IMR-90 (cell line): ENCODE measurements around the gene PRRC2A. TPM values are rescaled to one million over a fixed set of nuclear protein-coding genes. Genes with fewer than 3 reads are reported as not detected.

Experiments
- ATAC-seq: fragments of 200-7000 bp; cut with Tn5 transposase; 2 replicates; pipeline ENCODE4 v1.9.1; 2020; ENCODE audit warnings: low read depth, mild to moderate bottlenecking, moderate library complexity
- BruUV-seq: library from RNA; stranded (reverse); fragments of 400-500 nt; replicated peaks from 2 replicates; lab custom pipeline; 2021; lab: Mats Ljungman, UMichigan
- CTCF ChIA-PET: fragments of 300-600 bp; formaldehyde crosslinking; extraction: SDS; loops from one replicate; lab custom pipeline; 2021; ENCODE audit warnings: antibody characterized with exemption; lab: Yijun Ruan, JAX
- POLR2A ChIA-PET: fragments of 300-600 bp; sonication (Branson Sonifier 250); formaldehyde crosslinking; loops from one replicate; lab custom pipeline; 2022; ENCODE audit warnings: antibody characterized with exemption; ENCODE audit not compliant: unreplicated experiment; lab: Charles Lee
- DNase-seq: peaks from one replicate; pipeline ENCODE4 v3.0.0; 2013
- H2AFZ ChIP-seq: replicated peaks from 2 replicates; pipeline ENCODE3; 2013; ENCODE audit warnings: low read length, mild to moderate bottlenecking; ENCODE audit not compliant: poor library complexity
- H2AK5ac ChIP-seq: 2 replicates; pipeline ENCODE4 v1.6.1; 2013; ENCODE audit warnings: low read depth, low read length, inconsistent platforms
- H2AK9ac ChIP-seq: replicated peaks from 2 replicates; pipeline ENCODE3; 2013; ENCODE audit warnings: mild to moderate bottlenecking, low read depth, low read length, moderate library complexity; ENCODE audit not compliant: poor library complexity
- H2BK120ac ChIP-seq: 2 replicates; pipeline ENCODE4 v1.6.1; 2013; ENCODE audit warnings: low read depth, low read length, inconsistent platforms
- H2BK15ac ChIP-seq: 3 replicates; pipeline ENCODE4 v1.6.1; 2013; ENCODE audit warnings: low read depth, low read length, inconsistent platforms
- H2BK20ac ChIP-seq: 2 replicates; pipeline ENCODE4 v1.6.1; 2013; ENCODE audit warnings: low read depth, mild to moderate bottlenecking, inconsistent platforms, low read length, moderate library complexity
- H2BK5ac ChIP-seq: 2 replicates; pipeline ENCODE4 v1.6.1; 2013; ENCODE audit warnings: mild to moderate bottlenecking, low read depth, low read length, inconsistent platforms; ENCODE audit not compliant: poor library complexity, severe bottlenecking
- H3K14ac ChIP-seq: replicated peaks from 2 replicates; pipeline ENCODE4 v1.6.1; 2013; ENCODE audit warnings: low read depth, low read length, inconsistent platforms
- H3K18ac ChIP-seq: 2 replicates; pipeline ENCODE4 v1.6.1; 2013; ENCODE audit warnings: low read depth, low read length, control low read depth
- H3K23ac ChIP-seq: 2 replicates; pipeline ENCODE4 v1.6.1; 2013; ENCODE audit warnings: low read depth, low read length, inconsistent platforms
- H3K27ac ChIP-seq: 2 replicates; pipeline ENCODE4 v1.5.1; 2013; ENCODE audit warnings: mild to moderate bottlenecking, control low read depth, low read length; ENCODE audit not compliant: insufficient read depth
- H3K27me3 ChIP-seq: 2 replicates; pipeline ENCODE4 v1.6.1; 2013; ENCODE audit warnings: low read length; ENCODE audit not compliant: control insufficient read depth, insufficient read depth
- H3K36me3 ChIP-seq: 2 replicates; pipeline ENCODE4 v1.6.1; 2013; ENCODE audit warnings: low read length, mixed read lengths; ENCODE audit not compliant: control insufficient read depth, insufficient read depth
- H3K4ac ChIP-seq: 2 replicates; pipeline ENCODE4 v1.6.1; 2013; ENCODE audit warnings: low read depth, low read length, inconsistent platforms
- H3K4me1 ChIP-seq: 2 replicates; pipeline ENCODE4 v1.6.1; 2013; ENCODE audit warnings: low read length, mixed read lengths; ENCODE audit not compliant: control insufficient read depth, insufficient read depth
- H3K4me2 ChIP-seq: 2 replicates; pipeline ENCODE4 v1.6.1; 2013; ENCODE audit warnings: low read depth, mild to moderate bottlenecking, control low read depth, low read length, moderate library complexity
- H3K4me3 ChIP-seq: 2 replicates; pipeline ENCODE4 v1.5.1; 2013; ENCODE audit warnings: low read depth, mild to moderate bottlenecking, control low read depth, low read length, moderate library complexity; ENCODE audit not compliant: insufficient read depth
- H3K56ac ChIP-seq: 2 replicates; pipeline ENCODE4 v1.6.1; 2013; ENCODE audit warnings: low read length, inconsistent platforms; ENCODE audit not compliant: insufficient read depth; ENCODE audit errors: extremely low read depth
- H3K79me1 ChIP-seq, 2 experiments: 2 replicates each; pipeline ENCODE4 v1.6.1; 2013; ENCODE audit warnings: low read length in 2 of 2, inconsistent platforms in 1 of 2, low read depth in 1 of 2
- H3K9ac ChIP-seq: 2 replicates; pipeline ENCODE4 v1.6.1; 2013; ENCODE audit warnings: low read depth, low read length, control low read depth
- H3K9me1 ChIP-seq: 2 replicates; pipeline ENCODE4 v1.6.1; 2013; ENCODE audit warnings: low read length, inconsistent platforms; ENCODE audit not compliant: insufficient read depth
- H3K9me3 ChIP-seq: 2 replicates; pipeline ENCODE4 v1.6.1; 2013; ENCODE audit warnings: low read length; ENCODE audit not compliant: control insufficient read depth, insufficient read depth
- H4K20me1 ChIP-seq: 2 replicates; pipeline ENCODE4 v1.6.1; 2013; ENCODE audit warnings: low read length, inconsistent platforms; ENCODE audit not compliant: insufficient read depth
- H4K5ac ChIP-seq: 2 replicates; pipeline ENCODE4 v1.6.1; 2013; ENCODE audit warnings: mild to moderate bottlenecking, low read depth, low read length, control low read depth
- H4K8ac ChIP-seq, 2 experiments: 2 replicates each; pipeline ENCODE4 v1.6.1; 2013; ENCODE audit warnings: low read depth in 2 of 2, low read length in 2 of 2, control low read depth in 1 of 2, inconsistent platforms in 1 of 2
- H4K91ac ChIP-seq: 2 replicates; pipeline ENCODE4 v1.6.1; 2013; ENCODE audit warnings: low read depth, low read length, inconsistent platforms; ENCODE audit not compliant: insufficient read depth
- CEBPB ChIP-seq: IDR thresholded peaks from 2 replicates; pipeline ENCODE4 v1.6.1; 2012; ENCODE audit warnings: low read depth, low read length, improper control_type of control experiment
- CHD1 ChIP-seq: IDR thresholded peaks from 2 replicates; pipeline ENCODE4 v1.6.1; 2012; ENCODE audit warnings: low read depth, low read length, improper control_type of control experiment
- CTCF ChIP-seq: conservative IDR thresholded peaks from 2 replicates; pipeline ENCODE4 v1.5.1; 2012; ENCODE audit warnings: mild to moderate bottlenecking, low read depth, low read length, improper control_type of control experiment
- FOS ChIP-seq: fragments of 150-350 bp; IDR thresholded peaks from 2 replicates; pipeline ENCODE4 v1.6.1; 2016; ENCODE audit warnings: low read depth, low read length
- MAFK ChIP-seq: IDR thresholded peaks from 2 replicates; pipeline ENCODE4 v1.6.1; 2012; ENCODE audit warnings: low read depth, low read length, improper control_type of control experiment
- MAZ ChIP-seq: IDR thresholded peaks from 2 replicates; pipeline ENCODE4 v1.6.1; 2012; ENCODE audit warnings: low read depth, mild to moderate bottlenecking, low read length, improper control_type of control experiment, moderate library complexity, borderline replicate concordance
- MXI1 ChIP-seq: IDR thresholded peaks from 2 replicates; pipeline ENCODE4 v1.6.1; 2012; ENCODE audit warnings: low read depth, mild to moderate bottlenecking, low read length, moderate library complexity, borderline replicate concordance
- POLR2A ChIP-seq: IDR thresholded peaks from 2 replicates; pipeline ENCODE4 v1.6.1; 2012; ENCODE audit warnings: mild to moderate bottlenecking, low read depth, low read length
- RAD21 ChIP-seq: IDR thresholded peaks from 2 replicates; pipeline ENCODE4 v1.6.1; 2012; ENCODE audit warnings: low read length, improper control_type of control experiment
- RFX5 ChIP-seq: IDR thresholded peaks from 2 replicates; pipeline ENCODE4 v1.8.0; 2012; ENCODE audit warnings: low read depth, mild to moderate bottlenecking, low read length, moderate library complexity
- SMC3 ChIP-seq: fragments of 150-350 bp; IDR thresholded peaks from 2 replicates; pipeline ENCODE4 v1.6.1; 2016; ENCODE audit warnings: low read depth, mild to moderate bottlenecking, antibody characterized with exemption, low read length, moderate library complexity
- WGBS, 2 experiments: methylation state at CpG; one replicate each; pipeline versions ENCODE4 v1.1.5 to v1.1.7; 2013; ENCODE audit warnings: missing lambda C conversion rate in 2 of 2; ENCODE audit not compliant: insufficient read length in 1 of 2; ENCODE audit errors: extremely low coverage in 2 of 2; 5-methylcytosine and 5-hydroxymethylcytosine counted together
- dilution Hi-C: fragments of 300-500 bp; cut with HindIII; formaldehyde crosslinking; loops from one replicate; pipeline ENCODE4 v1.14.3; 2018; ENCODE audit warnings: low sequenced_read_pairs; ENCODE audit not compliant: unreplicated experiment
- in situ Hi-C: fragments of 300-500 bp; cut with MboI; formaldehyde crosslinking; loops from 3 replicates; pipeline ENCODE4 v1.14.3; 2019; ENCODE audit warnings: low sequenced_read_pairs, inconsistent platforms, mixed read lengths
- intact Hi-C: fragments of 100-400 bp; cut with micrococcal nuclease; formaldehyde crosslinking; loops from 2 replicates; pipeline ENCODE4 v1.10.0; 2022
- polyA plus RNA-seq, 3 experiments: library from polyadenylated mRNA; depleted of rRNA; stranded (reverse); fragments of >200 nt; gene quantifications; 2 replicates each; pipeline ENCODE4 v1.2.3, GENCODE V29; 2012; ENCODE audit warnings: low replicate concordance in 1 of 3
- total RNA-seq: library from RNA; depleted of rRNA; stranded (reverse); fragments of >200 nt; gene quantifications from 2 replicates; pipeline ENCODE4 v1.2.3, GENCODE V29; 2012

PRRC2A gene
- total and polyA plus RNA-seq, 2 of the 4 experiments (the other 2 are of a cell fraction) = 7.7 to 88.6 TPM

- TF ChIP-seq FOS (no peak), MAFK (no peak)
Observed at GRCh38 chr6:31609519-31610406, 10.8 kb upstream of the PRRC2A start (continued).

GRCh38 chr6:31610968-31611367, 9.5 kb upstream of the PRRC2A start:
- intact Hi-C loops (no loop called here), dilution Hi-C loops (no loop called here), in situ Hi-C loops (no loop called here)
- Histone ChIP-seq H2BK20ac (no peak overlapping the region), H2BK5ac (no peak overlapping the region), H3K9me1 (0 out of 2 replicates have a peak, but pooled peaks cover 3% of the 10 kb centered on the region), H3K27ac (no peak overlapping the region), H2AK5ac (no peak overlapping the region), H3K9me3 (no peaks in the 10 kb centered on the region), H2BK15ac (no peak overlapping the region), H2BK120ac (no peak overlapping the region), H3K9ac (no peak overlapping the region), H3K56ac (no peak overlapping the region), H3K79me1 (no peaks in the 10 kb centered on the region), H3K4me1 (no peaks in the 10 kb centered on the region), H4K8ac (no peak overlapping the region), H3K23ac (no peak overlapping the region), H2AK9ac (no peak overlapping the region), H4K5ac (no peak overlapping the region), H4K20me1 (no peaks in the 10 kb centered on the region), H3K18ac (no peak overlapping the region), H3K4me3 (no peak overlapping the region), H3K4me2 (no peak overlapping the region), H3K36me3 (no peaks in the 10 kb centered on the region), H4K91ac (no peak overlapping the region), H3K4ac (no peak overlapping the region), H2AFZ (peak overlapping the region; percentile 58), H3K27me3 (peaks cover 7% of the 10 kb centered on the region), H3K14ac (no peak overlapping the region)
- no peak for TF ChIP-seq CTCF
- TF ChIP-seq CHD1 = no peak
- no peak for TF ChIP-seq POLR2A
- no peak for TF ChIP-seq FOS
- no peak for TF ChIP-seq SMC3
- no peak for TF ChIP-seq RAD21
- TF ChIP-seq CEBPB = no peak
- no peak for TF ChIP-seq RFX5
- TF ChIP-seq MAZ = no peak
- TF ChIP-seq MXI1 = no peak
- ChIA-PET CTCF (no interaction called here), POLR2A (no interaction called here)
- ATAC-seq = no peak
- no TSS peak for BruUV-seq
- no peak for DNase-seq
- no CpG with 5 or more reads among the region's 4 CpGs for WGBS, 2 experiments
